Activated effector memory CD4-positive, alpha-beta T cell treated with Interleukin-2 at 50 U/mL for 16 hours (primary cell): ENCODE data around the gene SPOCK1.
"Not testable (repeated sequence)": the region's sequence is repeated elsewhere in the genome, so short reads cannot be mapped to it uniquely, and the experiment has no call there.

Experiments used
- DNase-seq: peaks from one replicate; pipeline ENCODE4 v3.0.0-alpha.2; 2020

SPOCK1 gene

GRCh38 chr5:137393196-137393993 is 105.7 kb downstream of the SPOCK1 start:
- no peak for DNase-seq

GRCh38 chr5:137392261-137392660 is 106.9 kb downstream of the SPOCK1 start:
- no peak for DNase-seq

- DNase-seq = not testable (repeated sequence)
Measured at GRCh38 chr5:137391044-137391443, 108.1 kb downstream of the SPOCK1 start.

GRCh38 chr5:137389042-137389441 is 110.1 kb downstream of the SPOCK1 start:
- no peak for DNase-seq

- DNase-seq = no peak
Measured at GRCh38 chr5:137385064-137385463, 114.1 kb downstream of the SPOCK1 start.

GRCh38 chr5:137383909-137384308 is 115.2 kb downstream of the SPOCK1 start:
- DNase-seq = no peak

GRCh38 chr5:137381555-137381954 is 117.6 kb downstream of the SPOCK1 start:
- DNase-seq = no peak

- no peak for DNase-seq
Measured at GRCh38 chr5:137379555-137380286, 119.4 kb downstream of the SPOCK1 start.

- no peak for DNase-seq
Measured at GRCh38 chr5:137375741-137376526, 123.2 kb downstream of the SPOCK1 start.

- DNase-seq = no peak
Measured at GRCh38 chr5:137374110-137374714, 124.9 kb downstream of the SPOCK1 start.

- no peak for DNase-seq
Measured at GRCh38 chr5:137372773-137373160, 126.4 kb downstream of the SPOCK1 start.

GRCh38 chr5:137372016-137372772 is 126.9 kb downstream of the SPOCK1 start:
- DNase-seq = no peak

- no peak for DNase-seq
Measured at GRCh38 chr5:137370096-137371071, 128.7 kb downstream of the SPOCK1 start.

- no peak for DNase-seq
Measured at GRCh38 chr5:137368651-137369050, 130.5 kb downstream of the SPOCK1 start.

GRCh38 chr5:137367951-137368350 is 131.2 kb downstream of the SPOCK1 start:
- no peak for DNase-seq

GRCh38 chr5:137366526-137366925 is 132.6 kb downstream of the SPOCK1 start:
- DNase-seq = no peak

- no peak for DNase-seq
Measured at GRCh38 chr5:137365126-137365865, 133.8 kb downstream of the SPOCK1 start.

GRCh38 chr5:137361280-137361679 is 137.8 kb downstream of the SPOCK1 start:
- no peak for DNase-seq

GRCh38 chr5:137360607-137361006 is 138.5 kb downstream of the SPOCK1 start:
- no peak for DNase-seq

- DNase-seq = no peak
Measured at GRCh38 chr5:137359941-137360340, 139.2 kb downstream of the SPOCK1 start.
